ENCODE data around the gene RARB.

RARB gene

DNA sequence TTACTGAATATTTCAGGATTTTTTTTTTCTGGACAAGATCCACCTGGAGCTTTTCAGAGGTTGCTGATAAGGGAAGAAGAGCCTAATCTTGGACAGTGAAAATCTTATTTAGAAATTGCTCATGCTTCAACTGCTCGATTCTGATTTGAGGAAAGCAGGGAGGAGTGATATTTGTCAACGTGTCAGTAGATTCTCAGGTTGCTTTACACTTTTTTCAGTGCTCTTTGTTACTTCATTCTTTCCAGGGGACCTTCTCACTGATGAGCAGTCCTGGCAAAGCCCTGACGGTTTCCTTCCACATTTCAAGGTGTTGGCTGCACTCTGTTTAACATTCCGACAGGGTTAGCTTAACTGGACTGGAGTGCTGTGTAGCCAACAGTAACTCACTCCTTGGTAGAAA is 24.1 kb upstream of the RARB start:
- no peaks in the 10 kb centered on the region for H3K36me3 ChIP-seq (ENCODE audit: control insufficient read depth, insufficient read depth, low read length)
- no peak overlapping the region for H3K9ac ChIP-seq (ENCODE audit: low read length)
- no peaks in the 10 kb centered on the region for H3K9me3 ChIP-seq (ENCODE audit: control insufficient read depth, low read length)
- no peaks in the 10 kb centered on the region for H3K4me1 ChIP-seq (ENCODE audit: control insufficient read depth, insufficient read depth, low read length)
- H3K4me3 ChIP-seq (ENCODE audit: low read length): no peak overlapping the region
- no peaks in the 10 kb centered on the region for H3K27me3 ChIP-seq (ENCODE audit: control insufficient read depth, insufficient read depth, low read length)

DNA sequence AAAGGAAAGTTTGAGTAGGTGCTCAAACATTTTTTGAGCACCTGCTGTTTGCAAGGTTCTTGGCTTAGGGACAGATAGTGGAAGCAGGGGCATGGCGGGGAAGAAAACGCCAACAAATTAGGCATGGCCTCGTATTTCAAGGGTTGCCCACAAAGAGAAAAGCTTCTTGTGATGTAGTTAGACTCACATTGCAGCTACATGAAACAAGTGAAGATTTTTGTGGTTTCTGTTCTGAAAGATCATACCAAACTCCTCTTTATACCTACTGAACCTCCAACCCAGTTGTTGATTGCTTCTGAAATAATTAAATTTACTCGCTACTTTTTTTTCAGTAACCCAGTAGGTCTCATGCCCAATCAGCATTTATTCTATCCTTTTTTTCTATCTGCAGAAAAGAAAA is 23.5 kb upstream of the RARB start:
- Histone ChIP-seq H3K9ac (ENCODE audit: low read length) (no peak overlapping the region), H3K27me3 (ENCODE audit: control insufficient read depth, insufficient read depth, low read length) (no peaks in the 10 kb centered on the region), H3K9me3 (ENCODE audit: control insufficient read depth, low read length) (no peaks in the 10 kb centered on the region), H3K4me1 (ENCODE audit: control insufficient read depth, insufficient read depth, low read length) (no peaks in the 10 kb centered on the region), H3K36me3 (ENCODE audit: control insufficient read depth, insufficient read depth, low read length) (no peaks in the 10 kb centered on the region), H3K4me3 (ENCODE audit: low read length) (no peak overlapping the region)

DNA sequence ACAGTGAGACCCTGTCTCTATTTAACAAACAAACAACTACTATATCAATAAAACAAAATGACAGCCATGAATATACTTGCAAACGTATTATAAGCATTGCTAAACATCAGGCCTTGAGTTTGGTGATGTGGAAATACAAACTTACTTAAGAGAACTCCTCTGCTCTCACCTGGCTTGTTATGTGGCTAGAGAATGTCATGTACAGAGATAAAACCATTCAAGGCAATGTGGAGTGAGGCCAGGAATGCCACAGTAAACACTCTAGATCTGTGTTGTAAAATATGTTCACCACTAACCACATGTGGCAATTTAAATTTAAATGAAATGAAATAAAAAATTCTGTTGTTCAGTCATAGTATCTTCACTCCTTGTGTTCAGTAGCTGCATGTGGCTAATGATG is 22.7 kb upstream of the RARB start:
- Histone ChIP-seq H3K9me3 (ENCODE audit: control insufficient read depth, low read length) (no peaks in the 10 kb centered on the region), H3K36me3 (ENCODE audit: control insufficient read depth, insufficient read depth, low read length) (no peaks in the 10 kb centered on the region), H3K4me1 (ENCODE audit: control insufficient read depth, insufficient read depth, low read length) (peaks cover 5% of the 10 kb centered on the region), H3K27me3 (ENCODE audit: control insufficient read depth, insufficient read depth, low read length) (no peaks in the 10 kb centered on the region), H3K4me3 (ENCODE audit: low read length) (no peak overlapping the region), H3K9ac (ENCODE audit: low read length) (no peak overlapping the region)

DNA sequence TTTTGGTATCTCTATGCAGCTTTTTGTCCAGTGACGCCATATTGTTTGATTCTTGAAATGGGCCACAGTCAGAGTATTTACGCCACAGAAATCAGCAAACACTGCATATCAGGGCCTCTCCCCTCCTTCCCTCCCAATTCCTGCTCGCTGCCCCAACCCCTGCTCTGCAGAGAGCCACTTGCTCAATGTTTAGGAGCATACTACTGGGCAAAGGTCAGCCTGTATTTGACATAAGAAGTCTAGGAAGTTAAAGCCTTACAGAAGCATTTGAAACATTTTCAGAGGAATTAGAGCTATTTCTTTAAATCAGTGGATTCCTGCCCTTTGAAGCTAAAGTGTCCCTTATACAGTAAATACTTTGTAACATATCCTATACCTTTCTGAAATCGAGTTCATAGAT is 17.4 kb upstream of the RARB start:
- peaks cover 24% of the 10 kb centered on the region for H3K4me1 ChIP-seq (ENCODE audit: control insufficient read depth, insufficient read depth, low read length)
- no peaks in the 10 kb centered on the region for H3K36me3 ChIP-seq (ENCODE audit: control insufficient read depth, insufficient read depth, low read length)

DNA sequence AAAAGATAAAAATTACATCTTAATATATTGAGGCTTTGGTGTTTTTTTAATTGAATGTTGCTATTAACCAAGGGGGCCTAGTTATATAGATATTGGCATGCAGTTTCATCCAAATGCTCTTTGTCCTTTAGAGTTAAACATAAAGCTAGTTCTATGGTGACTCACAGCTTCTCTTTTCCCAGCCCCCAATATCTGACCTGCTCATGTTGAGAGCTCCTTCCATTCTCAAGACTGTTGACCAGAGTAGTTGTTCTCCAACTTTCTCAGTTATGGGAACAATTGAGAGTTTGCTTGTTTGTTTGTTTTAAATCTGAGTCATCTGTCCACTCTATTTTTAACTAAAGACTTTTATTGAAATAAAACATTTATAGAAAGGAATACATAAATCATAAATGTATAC is 15.8 kb upstream of the RARB start:
- Histone ChIP-seq H3K36me3 (ENCODE audit: control insufficient read depth, insufficient read depth, low read length) (no peaks in the 10 kb centered on the region), H3K9me3 (ENCODE audit: control insufficient read depth, low read length) (no peaks in the 10 kb centered on the region), H3K9ac (ENCODE audit: low read length) (no peak overlapping the region)

More for the DNA sequence above, 17.4 kb upstream of the RARB start:
- Histone ChIP-seq H3K4me3 (ENCODE audit: low read length) (no peak overlapping the region), H3K9me3 (ENCODE audit: control insufficient read depth, low read length) (no peaks in the 10 kb centered on the region), H3K9ac (ENCODE audit: low read length) (no peak overlapping the region), H3K27me3 (ENCODE audit: control insufficient read depth, insufficient read depth, low read length) (no peaks in the 10 kb centered on the region)

DNA sequence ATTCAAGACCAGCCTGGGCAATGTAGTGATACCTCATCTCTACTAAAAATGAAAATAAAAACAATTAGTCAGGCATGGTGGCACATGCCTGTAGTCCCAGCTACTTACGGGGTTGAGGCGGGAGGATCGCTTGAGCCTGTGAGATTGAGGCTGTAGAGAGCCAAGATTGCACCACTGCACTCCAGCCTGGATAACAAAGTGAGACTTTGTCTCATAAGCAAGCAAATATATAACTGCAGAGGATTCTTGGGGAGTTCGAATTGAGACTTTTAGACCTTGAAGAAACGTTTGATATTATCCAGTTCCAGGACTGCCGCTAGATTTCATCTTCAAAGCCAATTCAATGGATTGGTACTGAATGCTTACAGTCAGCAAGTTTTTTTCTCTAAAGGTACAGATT is 11.9 kb upstream of the RARB start:
- Histone ChIP-seq H3K4me3 (ENCODE audit: low read length) (no peak overlapping the region), H3K36me3 (ENCODE audit: control insufficient read depth, insufficient read depth, low read length) (no peaks in the 10 kb centered on the region), H3K4me1 (ENCODE audit: control insufficient read depth, insufficient read depth, low read length) (peaks cover 13% of the 10 kb centered on the region), H3K9ac (ENCODE audit: low read length) (no peak overlapping the region), H3K9me3 (ENCODE audit: control insufficient read depth, low read length) (no peaks in the 10 kb centered on the region), H3K27me3 (ENCODE audit: control insufficient read depth, insufficient read depth, low read length) (no peaks in the 10 kb centered on the region)

More for the DNA sequence above, 15.8 kb upstream of the RARB start:
- Histone ChIP-seq H3K4me1 (ENCODE audit: control insufficient read depth, insufficient read depth, low read length) (peaks cover 24% of the 10 kb centered on the region), H3K4me3 (ENCODE audit: low read length) (no peak overlapping the region), H3K27me3 (ENCODE audit: control insufficient read depth, insufficient read depth, low read length) (no peaks in the 10 kb centered on the region)

DNA sequence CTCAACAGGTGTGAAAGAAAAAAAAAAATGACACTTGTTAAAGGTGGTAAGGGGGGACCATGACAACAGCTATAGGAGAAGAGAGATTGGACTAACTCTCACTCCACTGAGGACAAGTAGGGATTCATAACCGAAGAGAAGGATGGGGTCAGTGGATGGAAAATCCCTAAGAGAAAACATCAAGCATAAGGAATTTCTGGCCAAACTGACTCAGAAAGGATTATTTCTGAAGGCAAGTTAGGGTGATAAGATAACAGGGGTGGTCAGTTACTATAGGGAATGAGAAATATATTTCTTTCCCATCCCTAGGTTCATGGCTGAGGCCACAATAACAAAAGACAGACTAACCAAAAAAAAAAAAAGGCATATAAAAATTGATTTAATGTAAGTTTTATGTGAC is 9.5 kb upstream of the RARB start:
- no peaks in the 10 kb centered on the region for H3K4me1 ChIP-seq (ENCODE audit: control insufficient read depth, insufficient read depth, low read length)
- H3K36me3 ChIP-seq (ENCODE audit: control insufficient read depth, insufficient read depth, low read length): no peaks in the 10 kb centered on the region
- no peak overlapping the region for H3K4me3 ChIP-seq (ENCODE audit: low read length)
- H3K9me3 ChIP-seq (ENCODE audit: control insufficient read depth, low read length): no peaks in the 10 kb centered on the region
- H3K9ac ChIP-seq (ENCODE audit: low read length): no peak overlapping the region
- H3K27me3 ChIP-seq (ENCODE audit: control insufficient read depth, insufficient read depth, low read length): no peaks in the 10 kb centered on the region

DNA sequence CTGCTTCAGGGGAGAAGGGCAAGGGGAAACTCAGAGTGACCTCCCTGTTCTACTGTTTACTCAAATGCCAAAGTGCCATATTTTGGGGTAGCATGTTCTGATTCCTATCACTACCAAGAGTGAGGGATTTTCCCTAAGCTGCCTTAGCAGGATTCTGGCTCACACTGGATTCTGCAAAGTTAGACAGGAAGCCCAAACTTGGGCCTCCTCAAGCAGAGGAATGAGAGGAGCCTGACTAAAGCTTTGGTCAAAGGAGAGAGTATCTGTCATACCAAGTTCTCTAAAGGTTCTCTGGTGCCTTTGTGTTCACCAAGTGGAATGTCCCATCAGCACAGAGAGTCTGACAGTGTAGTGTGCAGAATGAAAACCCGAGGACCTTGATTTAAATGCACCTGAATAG is 8.8 kb upstream of the RARB start:
- no peaks in the 10 kb centered on the region for H3K36me3 ChIP-seq (ENCODE audit: control insufficient read depth, insufficient read depth, low read length)
- no peaks in the 10 kb centered on the region for H3K27me3 ChIP-seq (ENCODE audit: control insufficient read depth, insufficient read depth, low read length)
- no peak overlapping the region for H3K4me3 ChIP-seq (ENCODE audit: low read length)

DNA sequence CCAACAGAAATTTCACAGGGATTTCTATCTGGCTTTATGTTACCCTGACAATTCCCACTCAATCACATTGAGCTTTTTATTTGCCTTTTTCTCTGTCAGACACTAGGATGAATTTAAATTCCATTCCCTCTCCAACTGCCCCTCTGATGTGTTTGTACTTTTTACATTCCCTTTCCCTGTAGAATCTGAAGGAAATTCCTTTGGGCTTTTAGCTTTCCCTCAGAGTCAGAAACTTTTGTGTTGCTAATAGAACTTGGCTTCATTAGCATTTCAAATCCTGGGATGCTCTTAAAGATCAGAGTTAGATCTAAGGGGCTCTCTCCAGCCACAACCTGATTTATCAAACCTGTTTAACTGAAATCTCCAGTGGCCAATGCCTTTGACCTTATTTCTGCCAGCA is 7.9 kb upstream of the RARB start:
- no peaks in the 10 kb centered on the region for H3K4me1 ChIP-seq (ENCODE audit: control insufficient read depth, insufficient read depth, low read length)
- no peaks in the 10 kb centered on the region for H3K27me3 ChIP-seq (ENCODE audit: control insufficient read depth, insufficient read depth, low read length)
- no peaks in the 10 kb centered on the region for H3K9me3 ChIP-seq (ENCODE audit: control insufficient read depth, low read length)
- H3K4me3 ChIP-seq (ENCODE audit: low read length): no peak overlapping the region
- H3K36me3 ChIP-seq (ENCODE audit: control insufficient read depth, insufficient read depth, low read length): no peaks in the 10 kb centered on the region
- no peak overlapping the region for H3K9ac ChIP-seq (ENCODE audit: low read length)

More for the DNA sequence above, 8.8 kb upstream of the RARB start:
- Histone ChIP-seq H3K9me3 (ENCODE audit: control insufficient read depth, low read length) (no peaks in the 10 kb centered on the region), H3K4me1 (ENCODE audit: control insufficient read depth, insufficient read depth, low read length) (no peaks in the 10 kb centered on the region), H3K9ac (ENCODE audit: low read length) (no peak overlapping the region)

DNA sequence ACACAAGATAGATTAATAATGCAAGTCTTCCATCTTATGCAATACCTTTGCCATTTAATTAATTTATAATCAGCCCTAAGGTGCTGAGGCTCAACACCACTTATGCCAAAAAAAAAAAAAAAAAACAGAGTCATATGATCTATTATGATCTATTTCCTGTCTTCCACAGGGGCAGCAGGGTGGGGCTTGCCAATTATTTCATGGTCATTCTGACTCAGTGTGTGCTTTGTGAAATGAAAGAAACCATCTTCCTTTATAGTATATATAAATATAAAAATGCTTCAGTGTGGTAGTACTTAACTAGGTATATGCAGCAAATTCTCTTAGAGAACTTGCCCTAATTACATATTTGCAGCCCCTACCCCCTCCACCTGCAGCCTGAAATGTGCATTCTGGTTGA is 7.2 kb upstream of the RARB start:
- Histone ChIP-seq H3K4me1 (ENCODE audit: control insufficient read depth, insufficient read depth, low read length) (no peaks in the 10 kb centered on the region), H3K36me3 (ENCODE audit: control insufficient read depth, insufficient read depth, low read length) (no peaks in the 10 kb centered on the region), H3K9me3 (ENCODE audit: control insufficient read depth, low read length) (no peaks in the 10 kb centered on the region), H3K4me3 (ENCODE audit: low read length) (no peak overlapping the region), H3K9ac (ENCODE audit: low read length) (no peak overlapping the region), H3K27me3 (ENCODE audit: control insufficient read depth, insufficient read depth, low read length) (no peaks in the 10 kb centered on the region)

DNA sequence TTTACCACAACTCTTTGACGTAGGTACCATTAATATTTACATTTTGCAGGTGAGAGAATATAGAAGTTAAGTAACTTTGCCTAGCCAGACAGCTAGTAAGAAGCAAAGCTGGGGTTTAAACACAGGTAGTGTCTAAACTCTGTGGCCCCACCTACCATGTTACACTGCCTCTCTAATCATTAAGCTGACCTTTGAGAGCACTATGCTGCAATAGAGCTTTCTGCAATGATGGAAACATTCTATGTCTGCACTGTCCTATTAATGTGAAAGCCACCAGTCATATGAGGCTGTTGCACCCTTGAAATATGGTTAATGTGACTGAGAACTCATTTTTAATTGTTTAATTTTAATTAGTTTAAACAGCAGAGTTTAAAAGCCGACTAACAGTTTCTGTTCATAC is 6.3 kb upstream of the RARB start:
- no peak overlapping the region for H3K9ac ChIP-seq (ENCODE audit: low read length)
- no peaks in the 10 kb centered on the region for H3K9me3 ChIP-seq (ENCODE audit: control insufficient read depth, low read length)
- no peaks in the 10 kb centered on the region for H3K27me3 ChIP-seq (ENCODE audit: control insufficient read depth, insufficient read depth, low read length)
- no peaks in the 10 kb centered on the region for H3K36me3 ChIP-seq (ENCODE audit: control insufficient read depth, insufficient read depth, low read length)
- H3K4me1 ChIP-seq (ENCODE audit: control insufficient read depth, insufficient read depth, low read length): no peaks in the 10 kb centered on the region
- no peak overlapping the region for H3K4me3 ChIP-seq (ENCODE audit: low read length)

DNA sequence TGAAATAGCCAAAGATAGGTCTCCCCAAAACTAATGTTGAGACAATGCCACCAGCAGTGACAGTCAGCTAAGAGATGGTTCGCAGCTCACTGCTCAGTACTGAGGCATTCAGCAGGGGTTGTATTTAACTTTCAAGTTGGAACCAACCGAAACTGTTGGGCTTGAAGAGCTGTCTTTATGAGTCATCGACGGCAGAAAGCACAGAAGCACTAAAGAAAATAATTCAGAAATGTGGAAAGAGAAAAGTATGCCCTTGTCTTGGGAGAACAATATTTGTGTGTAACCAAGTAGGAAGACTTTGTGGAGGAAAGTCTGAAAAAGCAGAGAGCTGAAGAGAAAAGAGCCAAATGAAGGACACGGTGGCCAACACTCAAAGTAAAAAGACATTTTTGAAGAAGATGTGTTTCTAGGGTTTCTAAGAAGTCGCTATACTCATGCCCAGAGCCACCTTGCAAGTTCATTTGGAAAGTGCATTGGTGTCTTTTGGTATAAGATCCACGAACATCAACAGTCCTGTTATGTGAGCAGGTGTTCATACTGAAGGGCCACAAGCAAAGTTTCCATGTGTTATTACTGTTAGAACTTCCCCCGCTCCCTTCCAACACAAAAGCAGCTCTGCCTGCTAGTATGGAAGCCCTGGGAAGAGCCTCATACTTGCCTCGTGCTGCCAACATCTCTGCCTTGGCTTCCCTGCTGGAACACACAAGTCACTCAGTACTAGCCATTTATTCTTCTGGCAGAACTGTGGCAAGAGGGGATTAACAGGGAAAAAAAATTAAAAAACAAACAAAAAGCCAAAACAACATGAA is 4.1 kb upstream of the RARB start:
- H3K4me3 ChIP-seq (ENCODE audit: low read length): no peak overlapping the region
- peaks cover 6% of the 10 kb centered on the region for H3K4me1 ChIP-seq (ENCODE audit: control insufficient read depth, insufficient read depth, low read length)
- H3K9me3 ChIP-seq (ENCODE audit: control insufficient read depth, low read length): no peaks in the 10 kb centered on the region
- no peaks in the 10 kb centered on the region for H3K27me3 ChIP-seq (ENCODE audit: control insufficient read depth, insufficient read depth, low read length)
- H3K36me3 ChIP-seq (ENCODE audit: control insufficient read depth, insufficient read depth, low read length): no peaks in the 10 kb centered on the region
- no peak overlapping the region for H3K9ac ChIP-seq (ENCODE audit: low read length)

DNA sequence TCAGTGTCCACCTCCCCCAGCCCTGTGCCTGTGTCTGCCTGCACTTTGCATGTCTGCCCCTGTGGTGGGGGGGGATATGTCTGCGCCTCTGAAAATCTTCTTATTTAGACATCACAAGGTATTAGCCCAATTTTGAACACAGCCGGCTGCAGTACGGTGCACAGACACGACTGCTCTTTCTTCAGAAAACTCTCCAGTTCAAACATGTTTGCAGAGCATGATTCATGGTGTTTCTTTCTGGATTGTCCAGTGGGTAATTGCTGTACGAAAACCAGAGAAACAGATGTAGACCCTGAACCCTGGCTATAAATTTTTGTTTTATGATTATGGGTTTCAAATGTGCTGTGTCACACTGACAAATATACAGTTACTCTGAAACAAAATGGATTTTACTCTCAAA is 3.4 kb upstream of the RARB start:
- no peaks in the 10 kb centered on the region for H3K9me3 ChIP-seq (ENCODE audit: control insufficient read depth, low read length)
- H3K4me1 ChIP-seq (ENCODE audit: control insufficient read depth, insufficient read depth, low read length): peaks cover 6% of the 10 kb centered on the region
- H3K27me3 ChIP-seq (ENCODE audit: control insufficient read depth, insufficient read depth, low read length): no peaks in the 10 kb centered on the region
- no peaks in the 10 kb centered on the region for H3K36me3 ChIP-seq (ENCODE audit: control insufficient read depth, insufficient read depth, low read length)
- H3K4me3 ChIP-seq (ENCODE audit: low read length): no peak overlapping the region
- H3K9ac ChIP-seq (ENCODE audit: low read length): no peak overlapping the region

Measured in mucosa of stomach (tissue), 1 donor.